ENCODE data around the gene CFAP73.
A peak's percentile ranks its signal among the peaks of the same experiment; 100 is the strongest.

Gene CFAP73

GRCh38 chr12:113152835-113153814 lies 3.6 kb downstream of the CFAP73 start:
- TF ChIP-seq CTCF (IDR thresholded peaks at IDR 0.05; ENCODE audit: low read depth, low read length), result peak; percentile 35; the same call in 1 of the 2 replicates
- H3K4me3 ChIP-seq (ENCODE audit: low read depth, low read length), result peak overlapping the region; percentile 23; the same call in 1 of the 2 replicates

- no peak overlapping the region for H3K4me3 ChIP-seq (ENCODE audit: low read depth, low read length)
- TF ChIP-seq CTCF (IDR thresholded peaks at IDR 0.05; ENCODE audit: low read depth, low read length), result no peak
Observed at GRCh38 chr12:113154351-113154973, 4.9 kb downstream of the CFAP73 start.

GRCh38 chr12:113155060-113155459 lies 5.5 kb downstream of the CFAP73 start:
- no peak for TF ChIP-seq CTCF (IDR thresholded peaks at IDR 0.05; ENCODE audit: low read depth, low read length)
- no peak overlapping the region for H3K4me3 ChIP-seq (ENCODE audit: low read depth, low read length)

GRCh38 chr12:113155646-113156045 lies 6.1 kb downstream of the CFAP73 start:
- H3K4me3 ChIP-seq (ENCODE audit: low read depth, low read length), result no peak overlapping the region
- no peak for TF ChIP-seq CTCF (IDR thresholded peaks at IDR 0.05; ENCODE audit: low read depth, low read length)

- no peak for TF ChIP-seq CTCF (IDR thresholded peaks at IDR 0.05; ENCODE audit: low read depth, low read length)
Observed at GRCh38 chr12:113157218-113157859, 7.8 kb downstream of the CFAP73 start.

GRCh38 chr12:113158439-113159203 lies 9.1 kb downstream of the CFAP73 start:
- no peak for TF ChIP-seq CTCF (IDR thresholded peaks at IDR 0.05; ENCODE audit: low read depth, low read length)
- no peak overlapping the region for H3K4me3 ChIP-seq (ENCODE audit: low read depth, low read length)

More at GRCh38 chr12:113157218-113157859, 7.8 kb downstream of the CFAP73 start:
- H3K4me3 ChIP-seq (ENCODE audit: low read depth, low read length), result no peak overlapping the region
